ENCODE data around the gene SEPTIN8. TPM values are rescaled to one million over a fixed set of nuclear protein-coding genes. Genes with fewer than 3 reads are reported as not detected.

SEPTIN8 gene
- total RNA-seq, 1 experiment from 2014 or later: 38.2 TPM

DNA sequence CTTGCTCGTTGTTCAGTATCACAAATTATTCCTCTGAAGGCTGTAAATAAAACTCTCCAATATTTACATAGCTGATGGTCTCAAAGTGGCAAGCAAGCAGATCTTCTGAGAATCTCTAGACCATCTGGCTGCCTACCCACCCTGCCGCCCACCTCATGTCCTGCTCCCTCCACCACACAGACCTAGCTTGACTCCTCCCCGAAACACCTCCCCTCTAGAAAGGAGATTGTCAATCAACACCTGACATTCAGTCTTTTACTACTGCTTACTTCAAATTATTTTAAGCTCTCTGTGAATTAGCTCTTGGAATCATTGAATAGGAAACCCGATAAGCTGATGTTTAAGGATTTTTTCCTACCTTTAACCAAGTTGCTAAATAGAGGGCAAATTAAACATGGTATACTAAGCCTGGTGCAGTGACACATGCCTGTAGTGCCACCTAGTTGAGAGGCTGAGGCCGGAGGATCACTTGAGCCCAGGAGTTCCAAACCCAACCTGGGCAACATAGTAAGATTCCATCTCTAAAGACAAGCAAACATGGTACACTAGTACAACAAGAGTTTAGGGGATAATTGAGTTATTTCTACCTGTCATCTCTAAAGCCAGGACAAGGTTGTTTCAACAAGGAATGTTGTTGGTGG is 25.1 kb upstream of the SEPTIN8 start:
- H3K36me3 Mint-ChIP-seq (ENCODE audit: insufficient read depth in 1 of 3, low read depth in 3 of 3): no peaks in the 10 kb centered on the region
- Histone ChIP-seq H3K9ac (ENCODE audit: extremely low read depth, insufficient read length, low read length) (no peak overlapping the region), H3K79me2 (ENCODE audit: insufficient read depth, low read length) (no peaks in the 10 kb centered on the region; the same call in 1 of the 2 replicates), H3K4me2 (ENCODE audit: insufficient read depth, insufficient read length, low read length) (no peak overlapping the region), H3K4ac (ENCODE audit: low read depth, low read length) (no peak overlapping the region), H2AK5ac (ENCODE audit: insufficient read length, low read length) (no peak overlapping the region), H2AFZ (ENCODE audit: low read length) (no peak overlapping the region), H3T11ph (ENCODE audit: low read length) (no peak overlapping the region), H4K5ac (ENCODE audit: insufficient read length, low read depth, low read length) (no peak overlapping the region), H2BK120ac (ENCODE audit: low read depth, low read length, poor library complexity, severe bottlenecking) (no peak overlapping the region), H4K20me1 (ENCODE audit: control insufficient read depth, insufficient read depth, insufficient read length) (no peaks in the 10 kb centered on the region), H2BK12ac (ENCODE audit: insufficient read length, low read depth, low read length) (no peak overlapping the region), H3K23ac (ENCODE audit: insufficient read length, low read depth, low read length) (no peak overlapping the region), H3K27me3 (ENCODE audit: insufficient read depth, low read length) (no peaks in the 10 kb centered on the region), H3K18ac (ENCODE audit: insufficient read length, low read depth, low read length) (no peak overlapping the region), H2BK5ac (ENCODE audit: insufficient read length, low read length) (no peak overlapping the region), H2BK20ac (ENCODE audit: low read depth, low read length, poor library complexity, severe bottlenecking) (no peak overlapping the region), H4K91ac (ENCODE audit: insufficient read length, low read depth, low read length) (no peak overlapping the region), H3K14ac (ENCODE audit: insufficient read depth, low read length) (no peak overlapping the region), H3K79me1 (ENCODE audit: insufficient read depth, low read depth, low read length, poor library complexity, severe bottlenecking) (no peaks in the 10 kb centered on the region), H3K23me2 (ENCODE audit: insufficient read length, low read depth, low read length, poor library complexity, severe bottlenecking) (no peaks in the 10 kb centered on the region), H4K8ac (replicated peaks; ENCODE audit: insufficient read length, low read depth, low read length) (no peak overlapping the region), H2BK15ac (ENCODE audit: low read depth, low read length) (no peak overlapping the region), H3K27ac (ENCODE audit: insufficient read length, low read depth, low read length) (no peak overlapping the region), H3K9me3 (ENCODE audit: control insufficient read depth, low read depth, low read length) (no peaks in the 10 kb centered on the region), H3K4me1 (ENCODE audit: insufficient read depth, low read length) (no peaks in the 10 kb centered on the region), H3K56ac (ENCODE audit: insufficient read length, low read depth, low read length) (no peak overlapping the region)
- no peak overlapping the region for H3K4me3 Mint-ChIP-seq
- H3K9me3 Mint-ChIP-seq: no peaks in the 10 kb centered on the region
- H3K27me3 Mint-ChIP-seq (ENCODE audit: low read depth): peaks cover 25% of the 10 kb centered on the region
- no peak overlapping the region; a peak in 1 of 7 replicates for H3K27ac Mint-ChIP-seq
- no peak for DNase-seq
- H3K4me1 Mint-ChIP-seq: peaks cover 4 to 7% of the 10 kb centered on the region in 2 experiments
- TF ChIP-seq, protein P1, sequence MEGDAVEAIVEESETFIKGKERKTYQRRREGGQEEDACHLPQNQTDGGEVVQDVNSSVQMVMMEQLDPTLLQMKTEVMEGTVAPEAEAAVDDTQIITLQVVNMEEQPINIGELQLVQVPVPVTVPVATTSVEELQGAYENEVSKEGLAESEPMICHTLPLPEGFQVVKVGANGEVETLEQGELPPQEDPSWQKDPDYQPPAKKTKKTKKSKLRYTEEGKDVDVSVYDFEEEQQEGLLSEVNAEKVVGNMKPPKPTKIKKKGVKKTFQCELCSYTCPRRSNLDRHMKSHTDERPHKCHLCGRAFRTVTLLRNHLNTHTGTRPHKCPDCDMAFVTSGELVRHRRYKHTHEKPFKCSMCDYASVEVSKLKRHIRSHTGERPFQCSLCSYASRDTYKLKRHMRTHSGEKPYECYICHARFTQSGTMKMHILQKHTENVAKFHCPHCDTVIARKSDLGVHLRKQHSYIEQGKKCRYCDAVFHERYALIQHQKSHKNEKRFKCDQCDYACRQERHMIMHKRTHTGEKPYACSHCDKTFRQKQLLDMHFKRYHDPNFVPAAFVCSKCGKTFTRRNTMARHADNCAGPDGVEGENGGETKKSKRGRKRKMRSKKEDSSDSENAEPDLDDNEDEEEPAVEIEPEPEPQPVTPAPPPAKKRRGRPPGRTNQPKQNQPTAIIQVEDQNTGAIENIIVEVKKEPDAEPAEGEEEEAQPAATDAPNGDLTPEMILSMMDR (conservative IDR thresholded peaks at IDR 0.05): no peak
- no CpG with 5 or more reads among the region's 5 CpGs for WGBS (ENCODE audit: extremely low coverage, insufficient read length, low lambda C conversion rate)

All from H9 (cell line).